Immature natural killer cell (primary cell): Measurements from ENCODE around the gene ALK. TPM values are rescaled to one million over a fixed set of nuclear protein-coding genes. Genes with fewer than 3 reads are reported as not detected.

Experiments used
- DNase-seq, 3 donors: peaks; one replicate each; pipeline ENCODE4 v3.0.0; 2022; ENCODE audit warnings: mixed read lengths in 1 of 3
- H3K27ac Mint-ChIP-seq, 6 donors: one replicate each; pipeline ENCODE4 v1.8.0; 2020; ENCODE audit warnings: mixed read lengths in 6 of 6, mild to moderate bottlenecking in 5 of 6, inconsistent platforms in 4 of 6, moderate library complexity in 3 of 6
- H3K27me3 Mint-ChIP-seq, 3 donors: one replicate each; pipeline ENCODE4 v1.8.0; 2020 to 2021; ENCODE audit warnings: low read depth in 3 of 3, mild to moderate bottlenecking in 3 of 3, mixed read lengths in 3 of 3, moderate library complexity in 3 of 3, inconsistent platforms in 1 of 3
- H3K36me3 Mint-ChIP-seq, 3 donors: one replicate each; pipeline ENCODE4 v1.8.0; 2020; ENCODE audit warnings: mixed read lengths in 3 of 3, inconsistent platforms in 2 of 3, mild to moderate bottlenecking in 2 of 3
- H3K4me1 Mint-ChIP-seq, 2 donors: one replicate each; pipeline ENCODE4 v1.8.0; 2020; ENCODE audit warnings: inconsistent platforms in 2 of 2, mild to moderate bottlenecking in 2 of 2, mixed read lengths in 2 of 2, moderate library complexity in 1 of 2
- H3K4me3 Mint-ChIP-seq, 5 donors: one replicate each; pipeline ENCODE4 v1.8.0; 2020; ENCODE audit warnings: mild to moderate bottlenecking in 5 of 5, mixed read lengths in 5 of 5, inconsistent platforms in 3 of 5, moderate library complexity in 3 of 5
- H3K9me3 Mint-ChIP-seq, 6 donors: one replicate each; pipeline ENCODE4 v1.8.0; 2020; ENCODE audit warnings: mild to moderate bottlenecking in 6 of 6, mixed read lengths in 6 of 6, inconsistent platforms in 4 of 6, moderate library complexity in 3 of 6
- polyA plus RNA-seq, 3 donors: library from polyadenylated mRNA; unstranded; fragments of 300-500 nt; fragmentation: Illumina TruSeq; gene quantifications; one replicate each; pipeline ENCODE4 v1.2.3, GENCODE V29; 2021

The ALK gene
- polyA plus RNA-seq, 3 donors from 2014 or later, result not detected

DNA sequence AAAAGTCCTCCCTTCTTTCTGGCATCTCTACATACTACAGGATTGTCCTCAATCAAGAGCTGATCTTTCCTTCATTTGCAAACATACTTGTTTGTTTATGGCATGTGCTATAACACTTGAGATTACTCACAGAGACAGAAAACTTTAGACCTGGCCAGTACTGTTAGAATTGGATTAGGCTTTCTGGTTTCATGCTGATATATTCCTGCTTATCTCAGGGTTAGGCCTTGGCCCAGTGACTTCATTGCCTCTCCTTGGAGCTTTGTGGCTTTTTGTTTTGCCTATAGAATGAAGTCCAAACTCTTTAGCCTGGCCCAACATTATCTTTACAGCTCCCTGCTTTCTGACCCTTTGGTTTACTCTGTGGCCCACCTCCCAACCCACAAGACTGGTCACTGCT is 363.3 kb downstream of the ALK start:
- H3K27ac Mint-ChIP-seq, result no peak overlapping the region
- no peak overlapping the region for H3K4me3 Mint-ChIP-seq
- no peaks in the 10 kb centered on the region for H3K9me3 Mint-ChIP-seq
- no peaks in the 10 kb centered on the region for H3K36me3 Mint-ChIP-seq
- no peak for DNase-seq
- H3K27me3 Mint-ChIP-seq, result peaks cover 0 to 11% (median 5%) of the 10 kb centered on the region in 3 donors
- H3K4me1 Mint-ChIP-seq, result no peaks in the 10 kb centered on the region

- H3K27me3 Mint-ChIP-seq, result peaks cover 0 to 9% (median 6%) of the 10 kb centered on the region in 3 donors
- no peaks in the 10 kb centered on the region for H3K4me1 Mint-ChIP-seq
- no peak for DNase-seq
- H3K4me3 Mint-ChIP-seq, result no peak overlapping the region
- no peaks in the 10 kb centered on the region for H3K9me3 Mint-ChIP-seq
- H3K27ac Mint-ChIP-seq, result no peak overlapping the region
- H3K36me3 Mint-ChIP-seq, result no peaks in the 10 kb centered on the region
Measured at GRCh38 chr2:29557268-29557667, 364.1 kb downstream of the ALK start.

GRCh38 chr2:29549069-29549380 is 372.4 kb downstream of the ALK start:
- H3K27ac Mint-ChIP-seq, result no peak overlapping the region
- H3K4me1 Mint-ChIP-seq, result no peaks in the 10 kb centered on the region
- no peaks in the 10 kb centered on the region for H3K9me3 Mint-ChIP-seq
- H3K4me3 Mint-ChIP-seq, result no peak overlapping the region
- peaks cover 1 to 4% (median 3%) of the 10 kb centered on the region in 3 donors for H3K27me3 Mint-ChIP-seq
- H3K36me3 Mint-ChIP-seq, result no peaks in the 10 kb centered on the region
- no peak for DNase-seq

GRCh38 chr2:29544917-29545316 is 376.5 kb downstream of the ALK start:
- Mint-ChIP-seq H3K4me1 (no peaks in the 10 kb centered on the region), H3K27me3 (peaks cover 3 to 16% (median 3%) of the 10 kb centered on the region in 3 donors), H3K9me3 (no peaks in the 10 kb centered on the region), H3K27ac (no peak overlapping the region), H3K36me3 (no peaks in the 10 kb centered on the region), H3K4me3 (no peak overlapping the region)
- no peak for DNase-seq

GRCh38 chr2:29544031-29544430 is 377.4 kb downstream of the ALK start:
- Mint-ChIP-seq H3K4me1 (no peaks in the 10 kb centered on the region), H3K9me3 (no peaks in the 10 kb centered on the region), H3K36me3 (no peaks in the 10 kb centered on the region), H3K4me3 (no peak overlapping the region), H3K27me3 (peaks cover 3 to 16% (median 3%) of the 10 kb centered on the region in 3 donors), H3K27ac (no peak overlapping the region)
- no peak for DNase-seq

DNA sequence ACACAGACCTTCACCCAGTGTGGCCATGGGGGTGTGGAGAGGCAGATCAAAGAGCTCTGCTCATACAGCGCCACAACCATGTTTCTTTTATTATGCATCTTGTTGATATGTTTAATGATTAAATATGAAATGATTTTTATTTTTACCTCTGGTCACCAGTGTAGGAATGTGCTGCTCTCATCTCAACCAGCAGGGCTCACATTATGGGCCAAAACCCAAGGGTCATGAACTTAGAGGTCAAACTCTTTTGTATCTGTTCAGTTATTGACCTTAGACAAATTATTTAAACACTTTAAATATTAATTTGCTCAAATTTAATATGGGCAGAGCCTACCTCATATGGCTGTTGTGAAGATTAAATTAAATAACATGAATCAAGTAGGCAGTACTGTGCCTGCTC is 386.2 kb downstream of the ALK start:
- no peak overlapping the region for H3K4me3 Mint-ChIP-seq
- peaks cover 4 to 20% (median 7%) of the 10 kb centered on the region in 3 donors for H3K27me3 Mint-ChIP-seq
- no peak for DNase-seq
- H3K9me3 Mint-ChIP-seq, result no peaks in the 10 kb centered on the region
- no peaks in the 10 kb centered on the region for H3K36me3 Mint-ChIP-seq
- H3K27ac Mint-ChIP-seq, result no peak overlapping the region
- H3K4me1 Mint-ChIP-seq, result no peaks in the 10 kb centered on the region

- no peak overlapping the region for H3K27ac Mint-ChIP-seq
- no peaks in the 10 kb centered on the region for H3K4me1 Mint-ChIP-seq
- H3K9me3 Mint-ChIP-seq, result no peaks in the 10 kb centered on the region
- no peak overlapping the region for H3K4me3 Mint-ChIP-seq
- peaks cover 8 to 16% (median 11%) of the 10 kb centered on the region in 3 donors for H3K27me3 Mint-ChIP-seq
- H3K36me3 Mint-ChIP-seq, result no peaks in the 10 kb centered on the region
- DNase-seq, result no peak
Measured at GRCh38 chr2:29532436-29532835, 388.9 kb downstream of the ALK start.

DNA sequence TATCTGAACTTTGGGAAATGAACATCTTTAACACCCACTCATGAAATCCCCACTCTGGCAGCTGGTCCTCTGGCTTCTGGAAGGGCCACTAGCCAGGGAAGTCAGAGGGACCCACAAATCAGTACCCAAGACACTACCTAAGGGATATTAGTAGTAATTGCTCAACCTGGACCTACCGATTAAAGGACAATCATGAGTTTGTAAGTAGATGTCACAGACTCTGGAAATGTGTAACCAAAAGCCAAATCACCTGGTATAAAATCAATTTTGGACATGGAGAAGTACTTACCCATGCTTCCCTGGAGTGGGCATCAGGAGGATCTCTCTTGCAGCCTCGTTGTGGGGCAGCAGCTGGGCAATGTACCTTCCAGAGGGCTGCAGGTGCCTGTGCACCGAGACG is 389.8 kb downstream of the ALK start:
- no peak overlapping the region for H3K27ac Mint-ChIP-seq
- H3K4me1 Mint-ChIP-seq, result no peaks in the 10 kb centered on the region
- no peaks in the 10 kb centered on the region for H3K9me3 Mint-ChIP-seq
- no peak for DNase-seq
- no peak overlapping the region for H3K4me3 Mint-ChIP-seq
- no peaks in the 10 kb centered on the region for H3K36me3 Mint-ChIP-seq
- H3K27me3 Mint-ChIP-seq, result peaks cover 8 to 15% (median 11%) of the 10 kb centered on the region in 3 donors

GRCh38 chr2:29530281-29530680 is 391.1 kb downstream of the ALK start:
- Mint-ChIP-seq H3K4me3 (no peak overlapping the region), H3K9me3 (no peaks in the 10 kb centered on the region), H3K27ac (no peak overlapping the region), H3K27me3 (peaks cover 6 to 11% (median 10%) of the 10 kb centered on the region in 3 donors), H3K36me3 (no peaks in the 10 kb centered on the region), H3K4me1 (no peaks in the 10 kb centered on the region)
- no peak for DNase-seq

DNA sequence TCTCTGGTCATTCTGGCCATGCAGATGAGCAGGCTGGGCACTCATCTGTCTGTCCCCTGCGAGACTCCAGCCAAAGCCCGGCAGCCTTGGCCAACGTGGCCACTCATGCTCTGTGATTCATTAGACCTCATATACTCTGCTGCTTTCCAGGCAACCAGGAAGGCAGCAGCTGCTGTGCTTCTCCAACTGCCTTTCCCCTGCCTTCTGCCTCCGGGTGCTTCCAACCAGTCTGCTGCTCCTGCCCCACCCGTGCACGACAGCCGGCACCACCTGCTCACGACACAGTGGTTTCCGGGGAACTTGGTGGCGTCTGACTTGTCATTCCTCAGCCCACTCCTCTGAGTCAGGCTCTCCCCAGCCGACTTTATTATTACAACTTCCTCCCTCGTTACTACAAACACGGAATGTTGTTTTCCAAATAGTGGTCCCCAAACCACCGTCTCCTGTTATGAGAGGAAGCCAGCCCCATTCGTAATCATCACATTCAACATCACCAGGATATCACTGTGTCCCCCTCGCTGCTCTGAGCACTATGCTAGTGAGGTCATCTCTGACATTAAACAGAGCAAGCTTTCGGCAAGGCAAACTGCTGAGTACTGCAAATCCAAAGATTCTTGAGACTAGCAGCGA is 392.4 kb downstream of the ALK start:
- peaks cover 7 to 11% (median 10%) of the 10 kb centered on the region in 3 donors for H3K27me3 Mint-ChIP-seq
- no peaks in the 10 kb centered on the region for H3K4me1 Mint-ChIP-seq
- H3K36me3 Mint-ChIP-seq, result peaks cover 0 to 4% (median 0%) of the 10 kb centered on the region in 3 donors
- no peak for DNase-seq
- H3K27ac Mint-ChIP-seq, result no peak overlapping the region
- H3K9me3 Mint-ChIP-seq, result no peaks in the 10 kb centered on the region
- no peak overlapping the region for H3K4me3 Mint-ChIP-seq

- Mint-ChIP-seq H3K36me3 (peaks cover 0 to 4% (median 0%) of the 10 kb centered on the region in 3 donors), H3K27ac (no peak overlapping the region), H3K27me3 (peaks cover 7 to 10% (median 10%) of the 10 kb centered on the region in 3 donors), H3K4me3 (no peak overlapping the region), H3K4me1 (no peaks in the 10 kb centered on the region), H3K9me3 (no peaks in the 10 kb centered on the region)
- no peak for DNase-seq
Measured at GRCh38 chr2:29528371-29528770, 393.0 kb downstream of the ALK start.

- no peaks in the 10 kb centered on the region for H3K9me3 Mint-ChIP-seq
- no peak for DNase-seq
- peaks cover 0 to 4% (median 0%) of the 10 kb centered on the region in 3 donors for H3K36me3 Mint-ChIP-seq
- H3K4me3 Mint-ChIP-seq, result no peak overlapping the region
- H3K27me3 Mint-ChIP-seq, result peaks cover 7 to 14% (median 10%) of the 10 kb centered on the region in 3 donors
- H3K4me1 Mint-ChIP-seq, result no peaks in the 10 kb centered on the region
- H3K27ac Mint-ChIP-seq, result no peak overlapping the region
Measured at GRCh38 chr2:29527947-29528346, 393.4 kb downstream of the ALK start.

- Mint-ChIP-seq H3K36me3 (peaks cover 0 to 4% (median 0%) of the 10 kb centered on the region in 3 donors), H3K4me3 (no peak overlapping the region), H3K27me3 (peaks cover 7 to 14% (median 10%) of the 10 kb centered on the region in 3 donors), H3K27ac (no peak overlapping the region), H3K4me1 (no peaks in the 10 kb centered on the region), H3K9me3 (no peaks in the 10 kb centered on the region)
- no peak for DNase-seq
Measured at GRCh38 chr2:29526587-29527586, 394.5 kb downstream of the ALK start.

DNA sequence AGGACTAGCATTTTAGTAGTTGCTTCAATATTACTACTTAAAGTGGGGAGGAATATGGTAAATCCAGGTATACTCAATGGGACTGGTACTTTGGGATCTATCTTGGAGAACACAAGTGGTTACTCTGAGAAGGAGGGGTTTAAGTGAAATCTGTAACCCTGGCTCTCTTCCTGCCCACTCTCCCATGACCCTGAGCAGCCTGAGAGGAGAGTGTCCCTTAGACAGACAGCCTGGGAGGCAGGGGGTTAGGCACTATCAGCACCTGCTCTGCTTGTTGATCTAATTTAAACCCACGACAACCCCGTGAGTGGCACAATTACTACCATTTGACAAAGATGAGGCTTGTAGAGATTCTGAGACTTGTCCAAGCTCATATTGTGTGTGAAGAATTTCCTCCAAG is 395.5 kb downstream of the ALK start:
- Mint-ChIP-seq H3K27ac (no peak overlapping the region), H3K4me3 (no peak overlapping the region), H3K36me3 (peaks cover 0 to 4% (median 0%) of the 10 kb centered on the region in 3 donors), H3K4me1 (no peaks in the 10 kb centered on the region), H3K27me3 (peaks cover 7 to 13% (median 10%) of the 10 kb centered on the region in 3 donors), H3K9me3 (no peaks in the 10 kb centered on the region)
- DNase-seq, result no peak
